GM12878 (cell line): Measurements from ENCODE around the gene ODC1. TPM values are rescaled to one million over a fixed set of nuclear protein-coding genes. Genes with fewer than 3 reads are reported as not detected.

Experiments used
- ATAC-seq: fragments of 200-7000 bp; cut with Tn5 transposase; 3 replicates; pipeline ENCODE4 v1.9.1; 2020; ENCODE audit warnings: mild to moderate bottlenecking, moderate library complexity
- BruUV-seq: library from RNA; stranded (reverse); fragments of 400-500 nt; replicated peaks from 2 replicates; lab custom pipeline; 2021; lab: Mats Ljungman, UMichigan
- CTCF ChIA-PET: fragments of 300-600 bp; sonication (Branson Sonifier 250); formaldehyde crosslinking; extraction: SDS; loops from one replicate; lab custom pipeline; 2021; ENCODE audit warnings: inconsistent platforms; lab: Yijun Ruan, JAX
- POLR2A ChIA-PET: fragments of 350-600 bp; formaldehyde crosslinking; extraction: SDS; loops from one replicate; lab custom pipeline; 2021; ENCODE audit warnings: inconsistent platforms; lab: Charles Lee
- RAD21 ChIA-PET: fragments of 300-600 bp; sonication (Branson Sonifier 250); formaldehyde crosslinking; loops from one replicate; lab custom pipeline; 2023; ENCODE audit warnings: antibody characterized with exemption; ENCODE audit not compliant: unreplicated experiment; lab: Charles Lee
- SMC1A ChIA-PET: fragments of 300-600 bp; sonication (Branson Sonifier 250); formaldehyde crosslinking; loops from one replicate; lab custom pipeline; 2023; ENCODE audit not compliant: unreplicated experiment, uncharacterized antibody; lab: Charles Lee
- DNase-seq: peaks from one replicate; pipeline ENCODE4 v3.0.0-alpha.2; 2011; ENCODE audit warnings: low read depth, low spot score
- FAIRE-seq: peaks from 3 replicates; lab custom pipeline; 2011; peaks lifted over from hg19 to GRCh38; lab: Jason Lieb, UNC
- H2AFZ ChIP-seq: 2 replicates; pipeline ENCODE4 v1.6.0; 2011; ENCODE audit warnings: low read depth, low read length, control low read depth; ENCODE audit not compliant: control insufficient read depth
- H3K27ac ChIP-seq: 2 replicates; pipeline ENCODE4 v1.5.1; 2011; ENCODE audit warnings: control low read depth; ENCODE audit not compliant: control insufficient read depth, insufficient read depth
- H3K27me3 ChIP-seq, 2 experiments: replicated peaks in 1 of 2; 2 replicates each; pipeline versions ENCODE4 v1.6.0 to v1.6.1; 2011; ENCODE audit warnings: low read length in 1 of 2; ENCODE audit not compliant: control insufficient read depth in 2 of 2, insufficient read depth in 2 of 2
- H3K36me3 ChIP-seq, 2 experiments: 2 replicates each; pipeline ENCODE4 v1.5.1; 2011; ENCODE audit warnings: low read length in 1 of 2; ENCODE audit not compliant: control insufficient read depth in 2 of 2, insufficient read depth in 2 of 2
- H3K4me1 ChIP-seq: 2 replicates; pipeline ENCODE4 v1.6.1; 2011; ENCODE audit warnings: mild to moderate bottlenecking, low read length, moderate library complexity, mixed read lengths; ENCODE audit not compliant: control insufficient read depth, insufficient read depth
- H3K4me2 ChIP-seq: 2 replicates; pipeline ENCODE4 v1.6.0; 2011; ENCODE audit warnings: control low read depth; ENCODE audit not compliant: control insufficient read depth, insufficient read depth
- H3K4me3 ChIP-seq: fragments of 200-600 bp; sonication (generic); 2 replicates; pipeline ENCODE4 v1.5.1; 2016
- H3K79me2 ChIP-seq: 2 replicates; pipeline ENCODE4 v1.6.0; 2011; ENCODE audit warnings: low read length; ENCODE audit not compliant: control insufficient read depth, insufficient read depth
- H3K9ac ChIP-seq: 2 replicates; pipeline ENCODE4 v1.8.0; 2011; ENCODE audit warnings: low read length, control low read depth, mixed read lengths; ENCODE audit not compliant: control insufficient read depth, insufficient read depth
- H3K9me3 ChIP-seq: replicated peaks from 3 replicates; pipeline ENCODE4 v1.5.1; 2011; ENCODE audit warnings: mild to moderate bottlenecking, low read length; ENCODE audit not compliant: control insufficient read depth, insufficient read depth
- H4K20me1 ChIP-seq: 2 replicates; pipeline ENCODE4 v1.6.0; 2011; ENCODE audit not compliant: control insufficient read depth, insufficient read depth
- CHD4 ChIP-seq: fragments of 200-600 bp; sonication (generic); IDR thresholded peaks from 2 replicates; pipeline ENCODE4 v1.6.1; 2016; ENCODE audit warnings: mild to moderate bottlenecking
- ESRRA ChIP-seq: IDR thresholded peaks from 2 replicates; pipeline ENCODE4 v1.6.1; 2012; ENCODE audit warnings: mild to moderate bottlenecking, low read length, improper control_type of control experiment
- FOS ChIP-seq: IDR thresholded peaks from 3 replicates; pipeline ENCODE4 v1.6.1; 2011; ENCODE audit warnings: borderline replicate concordance; ENCODE audit not compliant: insufficient read length; ENCODE audit errors: extremely low read depth
- GABPA ChIP-seq: IDR thresholded peaks from 2 replicates; pipeline ENCODE4 v1.6.1; 2014; ENCODE audit warnings: antibody characterized with exemption, low read depth, mild to moderate bottlenecking, inconsistent platforms
- HCFC1 ChIP-seq: fragments of 150-350 bp; IDR thresholded peaks from 2 replicates; pipeline ENCODE4 v1.6.1; 2014; ENCODE audit warnings: low read length
- IKZF1 ChIP-seq: fragments of 450-650 bp; conservative IDR thresholded peaks from 2 replicates; pipeline ENCODE4 v1.6.1; 2017; ENCODE audit warnings: antibody characterized with exemption, mild to moderate bottlenecking
- KAT2A ChIP-seq: conservative IDR thresholded peaks from 2 replicates; pipeline ENCODE4 v1.6.1; 2011; ENCODE audit warnings: low read depth, low read length; ENCODE audit not compliant: control insufficient read depth
- MTA2 ChIP-seq: fragments of 450-650 bp; IDR thresholded peaks from 2 replicates; pipeline ENCODE4 v1.6.1; 2016; ENCODE audit warnings: low read depth, mild to moderate bottlenecking, moderate library complexity
- MYC ChIP-seq: IDR thresholded peaks from 2 replicates; pipeline ENCODE4 v1.6.1; 2011; ENCODE audit warnings: mild to moderate bottlenecking, low read length, moderate library complexity, inconsistent platforms; ENCODE audit not compliant: insufficient read depth, insufficient replicate concordance, insufficient read length, severe bottlenecking
- NFYB ChIP-seq: IDR thresholded peaks from 2 replicates; pipeline ENCODE4 v1.6.1; 2011; ENCODE audit warnings: low read depth, mild to moderate bottlenecking, low read length, improper control_type of control experiment, moderate library complexity; ENCODE audit not compliant: insufficient read depth
- NRF1 ChIP-seq: conservative IDR thresholded peaks from 2 replicates; pipeline ENCODE4 v1.6.1; 2011; ENCODE audit warnings: mild to moderate bottlenecking, low read depth, low read length, improper control_type of control experiment
- SIX5 ChIP-seq: IDR thresholded peaks from 2 replicates; pipeline ENCODE4 v1.6.1; 2011; ENCODE audit warnings: mild to moderate bottlenecking, low read depth, low read length, moderate library complexity; ENCODE audit not compliant: severe bottlenecking
- SMC3 ChIP-seq: IDR thresholded peaks from 2 replicates; pipeline ENCODE4 v1.6.1; 2011; ENCODE audit warnings: low read length, improper control_type of control experiment, borderline replicate concordance
- SP1 ChIP-seq: IDR thresholded peaks from one replicate; pipeline ENCODE4 v1.6.1; 2011; ENCODE audit warnings: low read depth, low read length
- SREBF2 ChIP-seq: IDR thresholded peaks from 2 replicates; pipeline ENCODE4 v1.6.1; 2012; ENCODE audit warnings: mild to moderate bottlenecking, low read length
- WGBS: methylation state at CpG from one replicate; pipeline ENCODE4 v1.1.6; 2016; ENCODE audit warnings: low lambda C conversion rate; ENCODE audit not compliant: insufficient replicate concordance, insufficient coverage; ENCODE audit errors: missing lambda C conversion rate; 5-methylcytosine and 5-hydroxymethylcytosine counted together
- in situ Hi-C: fragments of 300-500 bp; cut with MboI; formaldehyde crosslinking; loops from 9 replicates; pipeline ENCODE4 v1.14.3; 2018; ENCODE audit warnings: mixed read lengths
- intact Hi-C: fragments of 100-400 bp; cut with micrococcal nuclease; formaldehyde crosslinking; loops from one replicate; pipeline ENCODE4 v1.14.2; 2022; ENCODE audit not compliant: unreplicated experiment
- polyA plus RNA-seq, 11 experiments: library from polyadenylated mRNA; depleted of rRNA in 4 of 11; unstranded in 6 of 11; stranded (reverse) in 5 of 11; fragments of >200 nt; fragmentation: Nextera tagmentation in 4 of 11; fragmentation: Illumina TruSeq in 1 of 11; extraction: Ambion mirVana in 4 of 11; extraction: Trizol in 1 of 11; gene quantifications; 1 replicate in 1 of 11; 2 replicates in 10 of 11; pipeline versions ENCODE4 v1.2.1 to v1.2.3, GENCODE V29; 2011 to 2016; ENCODE audit warnings: inconsistent platforms in 2 of 11, missing spikeins in 2 of 11, low read depth in 1 of 11
- total RNA-seq, 4 experiments: library from RNA; depleted of rRNA in 3 of 4; stranded (reverse); fragments of >200 nt in 3 of 4; fragmentation: Illumina TruSeq in 1 of 4; extraction: Trizol in 1 of 4; gene quantifications; 2 replicates each; pipeline versions ENCODE4 v1.2.1 to v1.2.3, GENCODE V29; 2013 to 2021
- TF ChIP-seq, protein P1 (sequence below), 3 experiments: IDR thresholded peaks in 2 of 3; conservative IDR thresholded peaks in 1 of 3; 2 replicates each; pipeline ENCODE4 v1.5.1; 2011; ENCODE audit warnings: low read depth in 3 of 3, low read length in 3 of 3, mild to moderate bottlenecking in 3 of 3, control low read depth in 2 of 3, moderate library complexity in 2 of 3, inconsistent platforms in 1 of 3, mixed read lengths in 1 of 3; ENCODE audit not compliant: control insufficient read depth in 2 of 3, insufficient read depth in 1 of 3; ENCODE audit errors: extremely low read depth in 1 of 3
- TF ChIP-seq, protein P2 (sequence below): fragments of 450-650 bp; IDR thresholded peaks from 2 replicates; pipeline ENCODE4 v1.6.1; 2017; ENCODE audit warnings: mild to moderate bottlenecking, moderate library complexity
- TF ChIP-seq, protein P3 (sequence below): IDR thresholded peaks from 2 replicates; pipeline ENCODE4 v1.6.1; 2012; ENCODE audit warnings: low read length, inconsistent platforms

ODC1 gene
- total and polyA plus RNA-seq, 10 of the 15 experiments (the other 5 are each of a cell fraction or from before 2014, with no cell fraction given): 68.5 to 441 (median 340) TPM

DNA sequence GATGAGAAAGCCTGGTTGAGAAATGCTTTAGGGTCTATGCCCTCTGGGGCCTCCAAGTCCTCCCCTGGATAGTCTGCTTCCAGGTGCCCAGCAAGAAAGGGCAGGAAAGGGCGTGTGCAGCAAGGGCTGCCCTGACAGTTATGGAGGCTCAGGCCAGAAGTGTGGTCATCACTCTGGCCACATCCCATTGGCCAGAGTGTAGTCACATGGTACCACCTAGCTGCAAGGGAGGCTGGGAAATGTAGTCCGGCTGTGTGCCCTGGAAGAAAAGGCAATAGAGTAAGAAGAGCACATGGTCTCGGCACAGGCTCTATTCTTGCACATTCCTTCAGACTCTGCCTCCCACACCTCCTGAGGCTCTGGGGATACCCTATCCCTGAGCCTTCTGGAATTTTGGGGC lies 35.7 kb downstream of the ODC1 start:
- Histone ChIP-seq H3K9ac (no peak overlapping the region), H3K4me3 (no peak overlapping the region), H4K20me1 (no peaks in the 10 kb centered on the region), H3K36me3 (no peaks in the 10 kb centered on the region), H3K27me3 (no peaks in the 10 kb centered on the region), H3K4me2 (no peak overlapping the region), H2AFZ (0 out of 2 replicates have a peak overlapping the region, but pooled peaks have one; percentile 22), H3K9me3 (peaks cover 3% of the 10 kb centered on the region; the same call in 2 of the 3 replicates), H3K27ac (no peak overlapping the region), H3K4me1 (peaks cover 50% of the 10 kb centered on the region), H3K79me2 (no peaks in the 10 kb centered on the region)
- ChIA-PET RAD21 (interaction anchor here (0.8 to 6.5 kb wide), 3 partner anchors 21 to 340 kb away, joined by 3 to 178 read pairs (median 3); no protein-coding TSS in a partner anchor), SMC1A (interaction anchor here (0.8 to 1.2 kb wide), 2 partner anchors 23 to 288 kb away, joined by 3 read pairs; no protein-coding TSS in a partner anchor), POLR2A (interaction anchor here (0.7 to 1.5 kb wide), 3 partner anchors 35 to 327 kb away, joined by 3 to 4 read pairs (median 3); no protein-coding TSS in a partner anchor), CTCF (interaction anchor here (7.9 kb wide), 1 partner anchor 21 kb away, joined by 166 read pairs; no protein-coding TSS in a partner anchor)
- no peak for FAIRE-seq
- intact Hi-C loops: no loop called here
- WGBS: 60% methylated on average over 3 of the region's 3 CpGs
- BruUV-seq: no TSS peak
- no peak for DNase-seq
- peak; percentile 34 for ATAC-seq
- in situ Hi-C loops: no loop called here
- TF ChIP-seq FOS (peak; percentile 7), GABPA (peak; percentile 59; the same call in 1 of the 2 replicates), NRF1 (no peak), MTA2 (no peak), SMC3 (no peak), IKZF1 (0 out of 2 replicates have a peak, but pooled peaks have one; percentile 44), CHD4 (no peak), KAT2A (no peak), SIX5 (peak; percentile 83), SREBF2 (no peak), NFYB (peak; percentile 75), HCFC1 (peak; percentile 81), SP1 (peak; percentile 35), ESRRA (no peak), MYC (no peak)
- TF ChIP-seq, protein P1, sequence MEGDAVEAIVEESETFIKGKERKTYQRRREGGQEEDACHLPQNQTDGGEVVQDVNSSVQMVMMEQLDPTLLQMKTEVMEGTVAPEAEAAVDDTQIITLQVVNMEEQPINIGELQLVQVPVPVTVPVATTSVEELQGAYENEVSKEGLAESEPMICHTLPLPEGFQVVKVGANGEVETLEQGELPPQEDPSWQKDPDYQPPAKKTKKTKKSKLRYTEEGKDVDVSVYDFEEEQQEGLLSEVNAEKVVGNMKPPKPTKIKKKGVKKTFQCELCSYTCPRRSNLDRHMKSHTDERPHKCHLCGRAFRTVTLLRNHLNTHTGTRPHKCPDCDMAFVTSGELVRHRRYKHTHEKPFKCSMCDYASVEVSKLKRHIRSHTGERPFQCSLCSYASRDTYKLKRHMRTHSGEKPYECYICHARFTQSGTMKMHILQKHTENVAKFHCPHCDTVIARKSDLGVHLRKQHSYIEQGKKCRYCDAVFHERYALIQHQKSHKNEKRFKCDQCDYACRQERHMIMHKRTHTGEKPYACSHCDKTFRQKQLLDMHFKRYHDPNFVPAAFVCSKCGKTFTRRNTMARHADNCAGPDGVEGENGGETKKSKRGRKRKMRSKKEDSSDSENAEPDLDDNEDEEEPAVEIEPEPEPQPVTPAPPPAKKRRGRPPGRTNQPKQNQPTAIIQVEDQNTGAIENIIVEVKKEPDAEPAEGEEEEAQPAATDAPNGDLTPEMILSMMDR (IDR thresholded peaks at IDR 0.05 in 2 of 3, conservative IDR thresholded peaks at IDR 0.05 in 1 of 3; ENCODE audit: control insufficient read depth in 2 of 3, extremely low read depth in 1 of 3, insufficient read depth in 1 of 3, low read depth in 3 of 3, low read length in 3 of 3): no peak
- TF ChIP-seq, protein P2, sequence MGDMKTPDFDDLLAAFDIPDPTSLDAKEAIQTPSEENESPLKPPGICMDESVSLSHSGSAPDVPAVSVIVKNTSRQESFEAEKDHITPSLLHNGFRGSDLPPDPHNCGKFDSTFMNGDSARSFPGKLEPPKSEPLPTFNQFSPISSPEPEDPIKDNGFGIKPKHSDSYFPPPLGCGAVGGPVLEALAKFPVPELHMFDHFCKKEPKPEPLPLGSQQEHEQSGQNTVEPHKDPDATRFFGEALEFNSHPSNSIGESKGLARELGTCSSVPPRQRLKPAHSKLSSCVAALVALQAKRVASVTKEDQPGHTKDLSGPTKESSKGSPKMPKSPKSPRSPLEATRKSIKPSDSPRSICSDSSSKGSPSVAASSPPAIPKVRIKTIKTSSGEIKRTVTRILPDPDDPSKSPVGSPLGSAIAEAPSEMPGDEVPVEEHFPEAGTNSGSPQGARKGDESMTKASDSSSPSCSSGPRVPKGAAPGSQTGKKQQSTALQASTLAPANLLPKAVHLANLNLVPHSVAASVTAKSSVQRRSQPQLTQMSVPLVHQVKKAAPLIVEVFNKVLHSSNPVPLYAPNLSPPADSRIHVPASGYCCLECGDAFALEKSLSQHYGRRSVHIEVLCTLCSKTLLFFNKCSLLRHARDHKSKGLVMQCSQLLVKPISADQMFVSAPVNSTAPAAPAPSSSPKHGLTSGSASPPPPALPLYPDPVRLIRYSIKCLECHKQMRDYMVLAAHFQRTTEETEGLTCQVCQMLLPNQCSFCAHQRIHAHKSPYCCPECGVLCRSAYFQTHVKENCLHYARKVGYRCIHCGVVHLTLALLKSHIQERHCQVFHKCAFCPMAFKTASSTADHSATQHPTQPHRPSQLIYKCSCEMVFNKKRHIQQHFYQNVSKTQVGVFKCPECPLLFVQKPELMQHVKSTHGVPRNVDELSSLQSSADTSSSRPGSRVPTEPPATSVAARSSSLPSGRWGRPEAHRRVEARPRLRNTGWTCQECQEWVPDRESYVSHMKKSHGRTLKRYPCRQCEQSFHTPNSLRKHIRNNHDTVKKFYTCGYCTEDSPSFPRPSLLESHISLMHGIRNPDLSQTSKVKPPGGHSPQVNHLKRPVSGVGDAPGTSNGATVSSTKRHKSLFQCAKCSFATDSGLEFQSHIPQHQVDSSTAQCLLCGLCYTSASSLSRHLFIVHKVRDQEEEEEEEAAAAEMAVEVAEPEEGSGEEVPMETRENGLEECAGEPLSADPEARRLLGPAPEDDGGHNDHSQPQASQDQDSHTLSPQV: no peak
- TF ChIP-seq, protein P3, sequence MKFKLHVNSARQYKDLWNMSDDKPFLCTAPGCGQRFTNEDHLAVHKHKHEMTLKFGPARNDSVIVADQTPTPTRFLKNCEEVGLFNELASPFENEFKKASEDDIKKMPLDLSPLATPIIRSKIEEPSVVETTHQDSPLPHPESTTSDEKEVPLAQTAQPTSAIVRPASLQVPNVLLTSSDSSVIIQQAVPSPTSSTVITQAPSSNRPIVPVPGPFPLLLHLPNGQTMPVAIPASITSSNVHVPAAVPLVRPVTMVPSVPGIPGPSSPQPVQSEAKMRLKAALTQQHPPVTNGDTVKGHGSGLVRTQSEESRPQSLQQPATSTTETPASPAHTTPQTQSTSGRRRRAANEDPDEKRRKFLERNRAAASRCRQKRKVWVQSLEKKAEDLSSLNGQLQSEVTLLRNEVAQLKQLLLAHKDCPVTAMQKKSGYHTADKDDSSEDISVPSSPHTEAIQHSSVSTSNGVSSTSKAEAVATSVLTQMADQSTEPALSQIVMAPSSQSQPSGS: no peak
